Erythroblast (primary cell): Measurements from ENCODE around the gene HLA-DMB.
A peak's percentile ranks its signal among the peaks of the same experiment; 100 is the strongest.

ENCODE experiments used
- DNase-seq, 2 experiments: peaks; one replicate each; lab custom pipeline; 2025; lab: John Stamatoyannopoulos, UW
- GATA1 ChIP-seq: IDR thresholded peaks from 2 replicates; pipeline ENCODE4 v1.6.1; 2011; ENCODE audit warnings: low read depth, mild to moderate bottlenecking, control low read depth, low read length, moderate library complexity
- POLR2A ChIP-seq: IDR thresholded peaks from 2 replicates; pipeline ENCODE4 v1.6.1; 2011; ENCODE audit warnings: mild to moderate bottlenecking, low read length

HLA-DMB gene

DNA sequence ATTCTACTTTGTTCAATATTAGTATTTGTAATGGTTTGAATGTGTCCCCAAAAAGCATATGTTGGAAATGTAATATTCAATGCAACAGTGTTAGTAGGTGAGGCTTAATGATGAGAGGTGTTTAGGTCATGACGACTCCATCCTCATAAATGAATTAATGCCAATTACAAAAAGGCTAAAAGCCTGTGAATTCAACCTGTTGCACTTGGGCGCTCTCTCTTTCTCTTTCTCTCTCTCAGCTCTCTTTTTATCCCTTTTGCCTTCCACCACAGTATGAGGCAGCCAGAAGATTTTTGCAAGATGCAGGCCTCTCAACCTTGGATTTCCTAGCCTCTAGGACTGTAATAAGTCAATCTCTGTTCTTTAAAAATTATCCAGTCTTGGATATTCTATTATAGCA, 52.3 kb downstream of the HLA-DMB start:
- DNase-seq = no peak
- no peak for TF ChIP-seq POLR2A
- TF ChIP-seq GATA1 = no peak

DNA sequence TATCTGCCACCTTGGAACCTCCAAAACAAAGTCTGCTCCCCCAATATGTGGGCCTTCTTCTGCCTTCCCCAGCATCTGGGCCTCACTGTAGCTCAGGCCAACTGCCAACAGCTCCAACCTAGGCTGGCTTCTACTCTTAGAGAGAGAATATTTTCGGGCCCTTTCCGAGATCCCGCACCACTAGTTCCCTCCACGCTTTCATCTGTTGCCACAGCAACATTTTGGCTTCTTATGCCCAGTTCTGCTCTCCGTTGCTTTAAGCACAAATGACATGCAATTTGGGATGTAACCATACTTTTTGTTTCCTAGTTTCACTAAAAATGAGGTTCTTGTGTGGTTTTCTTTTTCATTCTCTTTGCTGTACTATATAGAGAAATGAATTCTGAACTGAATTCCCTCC, 53.2 kb downstream of the HLA-DMB start:
- no peak for DNase-seq
- no peak for TF ChIP-seq GATA1
- TF ChIP-seq POLR2A = no peak

DNA sequence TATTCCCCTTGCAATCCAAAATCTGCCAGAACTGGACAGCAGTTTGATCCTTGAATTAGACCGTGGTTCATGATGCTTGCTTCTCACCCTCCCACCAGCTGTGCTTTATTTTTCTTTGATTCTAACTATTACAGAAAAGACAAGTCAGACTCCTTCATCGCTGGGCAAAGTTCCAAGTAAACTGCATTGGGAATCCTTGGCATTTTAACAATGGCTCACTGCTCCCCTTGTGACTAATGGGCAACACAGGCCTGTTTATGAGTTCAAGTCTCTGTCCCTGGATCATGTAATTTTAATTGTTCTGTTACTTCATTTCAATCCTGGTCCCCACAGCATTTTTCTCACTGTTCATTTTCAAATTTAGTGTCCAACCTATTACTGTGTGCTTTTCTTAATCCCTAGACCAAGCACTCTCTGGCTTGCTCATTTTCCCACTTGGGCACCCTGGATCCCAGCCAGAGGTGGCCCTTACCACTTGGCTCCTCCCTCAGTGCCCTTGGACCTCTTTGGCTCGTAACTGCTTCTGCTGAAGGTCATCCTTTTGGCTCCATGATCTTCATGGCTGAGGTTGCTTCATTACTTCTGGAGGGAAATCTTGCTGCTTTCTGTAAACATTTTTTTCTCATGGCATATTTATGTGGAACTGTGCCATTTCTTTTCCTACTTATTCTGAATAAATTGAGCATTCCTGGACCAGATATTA, 54.0 kb downstream of the HLA-DMB start:
- no peak for DNase-seq
- TF ChIP-seq POLR2A = no peak
- no peak for TF ChIP-seq GATA1

DNA sequence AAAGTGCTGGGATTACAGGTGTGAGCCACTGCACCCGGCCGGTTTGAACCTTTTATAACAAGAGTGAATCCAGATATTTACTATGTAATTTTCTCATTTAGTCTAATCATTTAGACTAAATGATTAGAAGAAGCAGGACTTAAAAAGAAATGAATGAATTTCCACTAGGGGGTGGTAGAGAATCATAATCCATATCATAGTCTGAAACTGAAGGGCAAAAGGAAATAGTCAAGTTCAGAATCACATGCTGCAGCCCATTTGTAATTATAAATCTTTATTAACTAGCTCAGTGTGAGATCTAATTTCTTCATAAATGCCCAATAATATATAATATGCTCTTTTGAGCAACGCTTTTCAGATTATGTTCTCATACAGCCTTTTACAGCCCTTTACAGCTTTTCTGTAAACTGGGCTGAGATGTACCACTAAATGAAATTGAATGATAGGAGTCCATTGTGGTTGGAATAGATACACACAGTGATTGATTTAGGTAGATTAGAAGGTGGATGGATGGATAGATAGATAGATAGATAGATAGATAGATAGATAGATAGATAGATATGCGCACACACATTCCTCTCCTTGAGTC, 55.0 kb downstream of the HLA-DMB start:
- TF ChIP-seq GATA1 = no peak
- TF ChIP-seq POLR2A = no peak
- DNase-seq = peak; percentile 78 to 86
